GM23248 (cell line): ENCODE results near the gene TNFRSF4.

Experiments used
- EZH2 ChIP-seq: fragments of 200-600 bp; sonication (generic); IDR thresholded peaks from 2 replicates; pipeline ENCODE4 v1.6.1; 2018; ENCODE audit warnings: antibody characterized with exemption, mild to moderate bottlenecking; ENCODE audit not compliant: insufficient read depth, poor library complexity, severe bottlenecking
- EZH2phosphoT487 ChIP-seq: fragments of 200-600 bp; sonication (generic); IDR thresholded peaks from 2 replicates; pipeline ENCODE4 v1.6.1; 2018; ENCODE audit warnings: antibody characterized with exemption, moderate library complexity, mild to moderate bottlenecking, low read depth; ENCODE audit not compliant: insufficient read depth

DNA sequence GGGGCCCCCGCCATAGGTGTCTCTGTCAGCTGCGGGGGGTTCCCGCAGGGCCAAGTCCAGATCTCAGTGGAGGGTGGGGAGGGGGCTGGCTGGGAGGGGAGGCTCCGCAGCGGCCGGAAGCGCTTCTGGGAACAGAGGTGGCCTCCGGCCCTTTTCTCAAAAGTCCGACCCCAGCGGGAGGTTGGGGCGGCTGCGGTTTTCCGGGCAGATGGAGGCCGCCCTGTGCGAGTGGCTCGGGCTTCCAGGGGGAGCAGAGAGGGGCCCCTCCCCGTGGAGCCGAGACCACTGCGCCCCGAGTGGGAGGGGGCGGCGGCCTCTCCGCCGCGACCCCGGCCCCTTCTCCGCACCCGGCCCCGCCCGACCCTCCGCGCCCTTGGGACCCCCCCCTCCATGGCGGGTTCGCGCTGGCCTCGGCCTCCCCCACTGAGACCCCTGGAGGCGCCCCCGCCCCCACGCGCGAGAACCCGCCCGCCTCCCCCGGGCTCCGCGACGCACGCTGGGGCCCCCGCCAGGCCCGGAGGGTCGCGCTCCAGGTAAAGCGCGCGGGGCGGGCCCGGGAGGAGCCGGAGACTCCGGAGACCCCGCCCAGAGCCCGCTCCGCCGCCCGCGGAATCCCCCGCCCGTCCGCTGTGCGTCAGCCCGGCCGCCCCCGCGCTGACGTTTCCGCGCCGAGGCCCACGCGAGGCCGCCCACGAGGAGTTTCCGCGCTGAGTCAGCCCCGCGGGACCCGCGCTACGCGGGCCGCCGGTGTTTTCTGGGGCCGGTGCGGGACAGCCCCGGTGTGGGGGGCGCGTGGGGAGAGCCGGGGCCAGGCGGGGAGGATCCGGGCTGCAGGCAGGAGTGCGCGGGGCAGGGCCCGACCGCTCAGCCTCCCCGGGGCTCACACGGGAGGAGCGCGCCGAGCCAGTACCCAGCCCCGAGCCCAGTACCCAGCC lies 12.8 kb downstream of the TNFRSF4 start:
- TF ChIP-seq EZH2 (no peak), EZH2phosphoT487 (no peak)
